Measurements from ENCODE around the gene LUZP2.

LUZP2 gene

GRCh38 chr11:24734742-24735237, 237.9 kb downstream of the LUZP2 start:
- DNase-seq = no peak

- no peak for DNase-seq
These were observed 242.1 kb downstream of the LUZP2 start for GRCh38 chr11:24738972-24739371.

- DNase-seq = no peak
These were observed 242.8 kb downstream of the LUZP2 start for GRCh38 chr11:24739637-24740036.

GRCh38 chr11:24747275-24748251, 250.7 kb downstream of the LUZP2 start:
- DNase-seq = no peak

DNA sequence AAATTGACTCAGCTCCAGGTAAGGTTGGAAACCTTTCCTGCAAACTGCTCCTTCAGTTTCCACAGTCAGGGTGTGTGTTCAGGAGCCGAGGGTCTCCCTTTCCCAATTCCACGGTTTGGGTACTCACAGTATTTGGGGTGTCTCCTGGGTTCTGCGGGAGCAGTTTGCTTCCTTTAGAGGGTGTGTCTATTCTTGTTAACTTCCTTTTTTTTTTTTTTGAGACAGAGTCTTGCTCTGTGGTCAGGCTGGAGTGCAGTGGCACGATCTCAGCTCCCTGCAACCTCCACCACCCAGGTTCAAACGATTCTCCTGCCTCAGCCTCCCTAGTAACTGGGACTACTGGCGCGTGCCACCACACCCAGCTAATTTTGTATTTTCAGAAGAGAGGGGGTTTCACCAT, 251.4 kb downstream of the LUZP2 start:
- DNase-seq = no peak

DNA sequence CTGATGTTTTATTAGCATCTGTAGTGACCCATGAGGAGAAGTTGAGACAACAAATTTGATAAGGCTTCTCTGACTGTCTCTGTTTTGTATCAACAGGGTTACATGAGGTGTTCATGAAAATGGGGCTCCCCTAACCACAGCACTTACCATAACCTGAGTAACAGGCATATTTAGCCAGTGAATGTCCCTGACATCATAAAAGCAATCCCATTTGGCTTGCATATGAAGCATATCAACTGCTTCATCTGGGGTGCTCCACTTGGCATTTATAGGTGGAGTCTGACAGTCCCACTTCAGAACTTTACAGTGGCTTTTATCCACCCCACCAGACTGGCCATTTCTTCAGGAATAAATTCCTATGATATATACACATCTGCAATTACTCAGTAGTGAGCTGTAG, 257.6 kb downstream of the LUZP2 start:
- no peak for DNase-seq

- no peak for DNase-seq
These were observed 258.5 kb downstream of the LUZP2 start for GRCh38 chr11:24755260-24755839.

DNA sequence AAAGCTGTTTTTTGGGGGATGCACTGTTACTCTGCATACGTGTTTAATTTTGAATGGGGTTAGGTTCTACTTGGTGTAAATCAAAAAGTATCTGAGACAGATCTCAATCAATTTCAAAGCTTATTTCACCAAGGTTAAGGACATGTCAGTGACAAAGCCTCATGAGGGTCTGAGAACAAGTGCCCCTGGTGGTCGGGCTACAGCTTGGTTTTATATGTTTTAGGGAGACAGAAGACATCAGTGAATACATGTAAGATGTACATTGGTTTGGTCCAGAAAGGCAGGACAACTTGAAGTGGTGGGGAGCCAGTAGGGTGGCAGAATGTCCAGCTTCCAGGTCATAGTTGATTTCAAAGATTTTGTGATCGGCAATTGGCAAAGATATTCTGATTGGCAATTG, 262.9 kb downstream of the LUZP2 start:
- no peak for DNase-seq

GRCh38 chr11:24760681-24761080, 263.8 kb downstream of the LUZP2 start:
- no peak for DNase-seq

- no peak for DNase-seq
These were observed 265.2 kb downstream of the LUZP2 start for GRCh38 chr11:24762076-24762475.

- DNase-seq = no peak
These were observed 270.6 kb downstream of the LUZP2 start for GRCh38 chr11:24767411-24767810.

DNA sequence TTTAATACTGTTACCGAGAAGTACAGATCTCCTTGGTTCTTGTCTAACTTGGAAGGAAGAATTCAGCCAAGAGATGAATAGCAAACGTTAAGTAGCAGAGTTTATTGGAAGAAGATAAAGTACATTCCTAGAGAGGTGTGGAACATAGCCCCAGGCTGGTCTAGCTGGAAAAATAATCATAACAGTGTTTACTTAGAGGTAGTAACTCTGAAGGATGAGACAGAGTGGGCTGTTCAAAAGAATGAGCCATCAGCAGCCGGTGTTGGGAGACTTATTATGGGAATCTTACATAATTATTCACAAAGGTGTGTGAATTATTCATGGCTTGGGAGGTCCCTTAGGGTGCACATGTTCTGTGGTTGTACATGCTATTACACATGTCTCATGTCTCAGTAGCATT, 276.5 kb downstream of the LUZP2 start:
- DNase-seq = no peak

DNA sequence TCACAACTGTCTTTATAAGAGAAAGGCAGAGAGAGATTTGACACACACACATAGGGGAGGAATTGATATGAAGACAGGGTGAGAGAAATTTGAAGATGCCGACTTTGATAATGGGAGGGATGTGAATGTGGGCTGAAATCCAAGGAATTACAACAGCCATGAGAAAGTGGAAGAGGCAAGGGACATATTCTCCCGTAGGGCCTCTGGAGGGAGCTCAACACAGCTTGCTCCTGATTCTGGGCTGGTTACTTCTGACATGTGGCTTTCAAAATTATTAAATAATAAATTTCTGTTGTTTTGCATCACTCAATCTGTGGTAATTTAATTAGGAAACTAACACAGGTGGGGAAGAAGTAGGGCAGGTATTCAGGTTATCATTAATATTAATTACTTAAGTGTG, 282.9 kb downstream of the LUZP2 start:
- no peak for DNase-seq

DNA sequence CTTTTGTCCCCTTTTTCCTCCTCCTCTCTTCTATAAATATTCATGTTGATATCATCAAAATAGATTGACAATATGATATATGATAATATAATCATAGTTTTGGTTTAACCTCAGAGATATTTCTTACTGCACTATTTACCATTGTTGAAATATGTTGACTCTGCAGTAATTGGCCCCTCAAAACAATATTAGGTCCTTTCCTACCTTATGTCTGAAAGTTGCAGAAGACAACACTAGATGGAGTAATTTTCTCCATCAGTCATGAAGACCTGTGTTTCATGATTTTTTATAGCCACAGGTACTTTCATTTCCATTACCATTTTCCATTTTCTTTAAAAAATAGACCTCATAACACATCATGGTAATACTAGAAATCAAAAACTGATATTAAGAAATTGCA, 284.4 kb downstream of the LUZP2 start:
- DNase-seq = no peak

GRCh38 chr11:24793479-24793878, 296.6 kb downstream of the LUZP2 start:
- no peak for DNase-seq

GRCh38 chr11:24794064-24794463, 297.2 kb downstream of the LUZP2 start:
- no peak for DNase-seq

- no peak for DNase-seq
These were observed 308.8 kb downstream of the LUZP2 start for GRCh38 chr11:24805671-24806070.

DNA sequence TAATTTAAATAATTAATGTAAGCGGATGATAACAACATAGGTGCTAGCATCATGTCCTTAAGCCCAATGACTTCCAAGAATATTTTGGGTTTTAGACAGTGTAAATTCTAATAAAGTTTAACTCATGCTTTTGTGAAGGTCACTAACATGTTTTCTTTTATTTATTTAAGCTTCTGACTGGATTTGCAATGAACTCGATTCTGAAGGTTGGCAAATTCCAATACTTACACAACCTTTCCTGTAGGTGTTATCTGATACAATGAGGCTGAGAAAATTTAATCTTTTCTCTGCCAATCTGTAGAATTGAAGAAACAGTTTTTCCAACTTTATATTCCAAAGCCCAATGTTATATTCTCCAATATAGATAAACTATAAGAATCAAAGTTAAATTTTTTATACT, 311.3 kb downstream of the LUZP2 start:
- DNase-seq = no peak

GRCh38 chr11:24819006-24819405, 322.2 kb downstream of the LUZP2 start:
- DNase-seq = no peak

DNA sequence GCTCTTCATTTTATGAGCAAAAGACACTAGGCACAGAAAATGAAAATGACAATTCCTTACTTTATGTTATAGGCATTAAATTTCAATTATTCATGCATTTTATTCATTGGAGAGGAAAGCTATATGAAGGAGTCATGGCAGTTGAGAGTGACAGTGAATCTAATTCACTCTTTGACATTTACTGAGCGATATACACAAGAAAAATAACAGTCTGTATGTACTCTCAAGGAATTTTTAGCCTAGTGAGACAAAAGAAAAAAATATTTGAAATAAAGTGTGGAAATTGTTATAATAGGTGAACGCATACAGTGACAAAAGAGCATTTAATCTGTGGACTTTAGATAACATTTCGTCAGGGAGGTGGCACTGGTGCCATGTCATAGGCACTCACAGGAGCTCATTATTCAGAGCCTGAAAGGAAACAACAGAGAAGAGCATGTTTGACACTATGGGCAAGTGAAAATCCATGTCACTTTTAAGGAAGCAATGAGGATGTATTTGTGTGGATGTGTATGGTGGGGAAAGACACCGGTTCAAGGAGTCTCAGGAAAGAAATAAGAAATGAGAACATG, 323.1 kb downstream of the LUZP2 start:
- no peak for DNase-seq

- no peak for DNase-seq
These were observed 323.7 kb downstream of the LUZP2 start for GRCh38 chr11:24820541-24820940.

DNA sequence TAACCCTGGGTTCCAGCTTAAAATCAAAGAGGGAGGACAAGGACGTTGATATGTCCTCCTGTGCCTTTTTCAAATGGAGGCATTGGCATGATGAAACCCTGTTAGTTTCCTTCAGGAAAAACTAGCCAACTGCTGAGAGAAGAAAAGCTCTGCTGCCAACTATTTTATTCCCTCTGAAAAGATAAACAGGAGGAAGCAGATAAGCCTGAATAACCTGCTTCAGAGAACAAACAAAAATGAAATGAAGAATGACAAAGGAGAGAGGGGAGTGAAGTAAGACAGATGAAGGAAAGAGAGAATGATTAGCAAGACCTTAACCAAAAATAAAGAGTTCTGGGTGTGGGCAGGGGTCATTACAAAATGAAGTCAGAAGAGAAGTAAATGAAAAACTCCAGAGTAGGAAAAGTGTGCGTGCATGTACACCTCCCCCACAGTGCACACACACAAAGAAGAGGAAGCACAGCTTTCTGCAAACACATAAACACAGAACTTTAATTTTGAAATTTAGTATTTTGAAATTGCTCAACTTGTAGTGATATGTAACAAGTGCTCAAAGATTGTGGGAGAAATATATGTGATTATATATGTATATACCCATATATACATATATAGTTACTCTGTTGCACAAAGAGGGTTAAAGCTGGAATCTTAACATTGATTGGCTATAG, 332.2 kb downstream of the LUZP2 start:
- DNase-seq = no peak

DNA sequence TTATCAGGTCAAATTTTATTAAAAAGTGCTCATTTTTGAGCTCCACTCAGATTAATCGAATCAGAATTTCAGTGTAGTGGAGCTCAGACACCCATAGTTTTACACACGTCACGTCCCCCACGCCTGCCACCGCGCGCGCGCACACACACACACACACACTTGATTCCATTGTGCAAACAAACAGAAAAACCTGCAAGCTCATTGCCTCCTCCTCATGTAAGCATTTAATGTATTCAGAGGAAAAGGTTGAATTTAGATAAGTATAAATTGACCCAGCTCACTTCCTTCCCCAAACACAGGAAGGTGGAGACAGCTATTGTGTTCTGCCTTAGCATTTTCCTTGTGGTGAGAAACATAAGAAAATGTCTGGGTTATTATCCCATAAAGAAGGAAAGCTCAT, 336.7 kb downstream of the LUZP2 start:
- no peak for DNase-seq

All from CD4-positive, alpha-beta T cell treated with Interleukin-4 for 4 hours (primary cell).